Hematopoietic multipotent progenitor cell treated with erythropoietin and hydrocortisone succinate and interleukin-3 and kit ligand, for 17 days (in vitro differentiated cells): ENCODE measurements around the gene TRIM33.

ENCODE experiments used
- DNase-seq: peaks from one replicate; pipeline ENCODE4 v3.0.0-alpha.2; 2015; ENCODE audit warnings: low spot score

Gene TRIM33

DNA sequence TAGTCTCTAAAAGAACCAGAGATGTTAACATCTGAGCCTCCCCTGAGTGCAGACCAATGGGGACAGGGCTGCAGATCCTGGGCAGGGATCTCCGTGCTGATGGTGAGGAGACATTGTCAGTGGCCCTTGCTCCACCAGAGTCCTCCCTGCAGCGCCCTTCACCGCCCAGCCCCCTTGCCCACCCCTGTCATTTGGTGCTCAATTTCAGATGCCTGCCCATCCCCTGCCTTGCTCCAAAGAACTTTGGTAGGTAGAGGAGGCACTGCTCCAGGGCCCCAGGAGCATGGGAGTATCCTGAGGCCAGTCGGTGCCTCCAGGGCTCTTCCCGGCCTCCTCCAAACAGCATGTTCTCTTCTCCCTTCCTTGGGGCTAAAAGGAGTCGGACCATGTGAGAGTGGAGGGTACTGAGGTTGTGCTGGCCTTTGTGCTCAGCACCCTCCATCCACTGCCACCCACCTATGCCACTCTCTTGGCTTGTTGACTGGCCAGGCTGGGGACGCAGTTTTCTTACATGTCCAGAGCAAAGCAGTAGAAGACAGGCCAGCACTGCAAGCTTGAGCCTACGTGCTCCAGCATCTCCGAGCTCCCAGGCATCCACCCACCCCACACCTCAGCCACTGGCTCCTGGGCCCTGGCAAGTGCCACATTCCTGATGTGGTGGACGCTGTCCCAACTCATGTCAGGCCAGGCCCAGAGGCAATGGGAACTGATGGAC, 160.1 kb downstream of the TRIM33 start:
- DNase-seq = no peak

DNA sequence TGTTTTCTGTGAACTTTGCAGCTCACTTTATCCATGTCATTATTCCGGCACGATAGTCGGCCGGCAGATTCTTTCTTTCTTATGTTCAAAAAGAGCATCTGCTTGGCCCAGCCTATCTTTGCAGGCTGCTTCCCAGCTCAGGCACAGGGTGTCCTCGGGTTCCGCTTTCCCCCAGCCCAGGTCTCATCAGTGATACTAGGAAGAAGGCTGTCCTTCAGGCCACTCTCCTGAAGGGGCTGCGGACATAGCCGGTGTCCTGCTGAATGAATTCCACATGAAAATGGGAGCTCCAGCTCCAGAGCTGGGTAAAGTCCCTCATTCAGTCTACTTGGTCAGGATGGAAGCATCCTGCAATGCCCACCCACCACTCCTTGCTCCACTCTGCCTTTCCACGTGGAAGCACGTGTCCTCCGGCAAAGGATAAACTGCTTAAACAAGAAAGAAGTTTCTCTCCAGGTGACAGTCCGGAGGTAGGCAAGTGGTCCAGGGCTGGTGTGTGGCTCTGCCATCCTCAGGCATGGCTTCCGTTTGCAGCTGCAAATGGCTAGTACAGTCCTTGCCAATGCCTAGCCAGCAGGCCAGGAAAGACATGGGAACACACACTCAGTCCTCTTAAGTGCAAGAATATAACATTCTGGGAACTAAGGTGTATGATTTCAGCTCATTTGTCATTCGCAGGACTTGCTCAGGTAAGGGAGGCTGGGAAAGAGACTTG, 161.0 kb downstream of the TRIM33 start:
- no peak for DNase-seq

GRCh38 chr1:114347431-114348209, 163.4 kb downstream of the TRIM33 start:
- no peak for DNase-seq

- DNase-seq = peak; percentile 90
These were observed 164.4 kb downstream of the TRIM33 start for GRCh38 chr1:114346480-114347029.

GRCh38 chr1:114345930-114346479, 165.0 kb downstream of the TRIM33 start:
- DNase-seq = no peak

GRCh38 chr1:114344656-114345055, 166.3 kb downstream of the TRIM33 start:
- no peak for DNase-seq
